HG03565 (cell line): Measurements from ENCODE around the gene TVP23C.
A peak's percentile ranks its signal among the peaks of the same experiment; 100 is the strongest.
"Not testable (repeated sequence)": the region's sequence is repeated elsewhere in the genome, so short reads cannot be mapped to it uniquely, and the experiment has no call there.

Experiments used
- ATAC-seq: cut with Tn5 transposase; IDR thresholded peaks from one replicate; pipeline ENCODE4 v1.9.1; 2021; ENCODE audit warnings: mild to moderate bottlenecking, moderate library complexity; ENCODE audit not compliant: unreplicated experiment

Gene TVP23C

DNA sequence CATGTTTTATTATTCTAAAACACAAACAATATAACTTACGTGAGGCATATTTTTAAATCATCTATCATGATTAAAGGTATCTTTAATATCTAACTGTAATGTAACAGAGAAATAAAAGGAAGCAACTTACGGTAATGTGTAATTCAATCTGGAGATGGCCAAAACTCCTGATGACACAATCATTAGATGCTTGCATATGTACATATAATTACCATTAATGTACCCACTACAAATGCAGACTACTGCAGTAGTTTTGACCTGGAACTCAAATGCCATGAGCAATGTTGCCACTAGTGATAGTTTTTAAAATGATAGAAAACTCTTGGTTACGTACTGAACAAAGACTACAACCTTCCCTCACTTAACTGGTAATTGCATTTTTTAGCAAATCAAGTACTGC, 30.2 kb downstream of the TVP23C start:
- ATAC-seq: not testable (repeated sequence)

DNA sequence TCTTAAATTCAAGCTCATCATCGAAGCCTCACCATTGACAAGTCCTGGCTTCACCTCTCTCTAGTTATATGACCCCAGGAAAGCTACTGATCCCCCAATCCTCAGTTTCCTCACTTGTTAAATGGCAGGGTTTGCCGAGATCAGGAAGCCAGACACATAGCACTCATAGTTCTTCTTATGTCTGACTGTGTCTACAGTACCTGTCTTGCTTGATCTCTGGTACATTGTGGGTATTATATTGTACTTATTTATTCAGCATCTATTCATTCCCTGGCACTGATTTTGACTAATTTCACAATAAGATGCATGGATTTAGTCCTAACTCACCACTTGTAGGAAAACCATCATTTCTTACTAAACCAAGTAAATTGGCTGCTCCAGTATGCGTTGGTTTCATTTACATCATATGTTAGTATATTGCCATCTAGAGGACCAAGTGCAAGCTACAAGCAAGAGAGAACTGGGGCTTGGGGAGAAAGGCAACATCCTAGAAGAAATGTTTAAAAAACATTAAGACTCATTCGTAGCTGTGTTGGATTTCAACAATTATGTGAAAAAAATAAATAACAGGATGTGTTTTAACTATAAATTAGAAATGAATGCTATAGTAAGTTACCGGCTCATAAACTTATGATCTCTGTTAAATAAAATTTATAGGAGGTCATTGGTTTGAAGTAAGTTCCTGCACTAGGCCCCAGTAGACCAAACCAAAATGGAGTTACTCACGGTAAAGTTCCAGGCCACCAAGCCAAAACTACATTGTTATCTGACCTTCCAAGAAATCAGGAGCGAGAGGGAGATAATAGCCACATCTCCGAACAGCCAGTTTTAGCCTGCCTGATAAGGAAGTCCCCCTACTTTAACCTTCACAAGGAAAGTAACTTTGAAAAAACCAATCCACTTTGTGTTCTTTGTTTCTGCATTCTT, 36.7 kb downstream of the TVP23C start:
- ATAC-seq: not testable (repeated sequence)

DNA sequence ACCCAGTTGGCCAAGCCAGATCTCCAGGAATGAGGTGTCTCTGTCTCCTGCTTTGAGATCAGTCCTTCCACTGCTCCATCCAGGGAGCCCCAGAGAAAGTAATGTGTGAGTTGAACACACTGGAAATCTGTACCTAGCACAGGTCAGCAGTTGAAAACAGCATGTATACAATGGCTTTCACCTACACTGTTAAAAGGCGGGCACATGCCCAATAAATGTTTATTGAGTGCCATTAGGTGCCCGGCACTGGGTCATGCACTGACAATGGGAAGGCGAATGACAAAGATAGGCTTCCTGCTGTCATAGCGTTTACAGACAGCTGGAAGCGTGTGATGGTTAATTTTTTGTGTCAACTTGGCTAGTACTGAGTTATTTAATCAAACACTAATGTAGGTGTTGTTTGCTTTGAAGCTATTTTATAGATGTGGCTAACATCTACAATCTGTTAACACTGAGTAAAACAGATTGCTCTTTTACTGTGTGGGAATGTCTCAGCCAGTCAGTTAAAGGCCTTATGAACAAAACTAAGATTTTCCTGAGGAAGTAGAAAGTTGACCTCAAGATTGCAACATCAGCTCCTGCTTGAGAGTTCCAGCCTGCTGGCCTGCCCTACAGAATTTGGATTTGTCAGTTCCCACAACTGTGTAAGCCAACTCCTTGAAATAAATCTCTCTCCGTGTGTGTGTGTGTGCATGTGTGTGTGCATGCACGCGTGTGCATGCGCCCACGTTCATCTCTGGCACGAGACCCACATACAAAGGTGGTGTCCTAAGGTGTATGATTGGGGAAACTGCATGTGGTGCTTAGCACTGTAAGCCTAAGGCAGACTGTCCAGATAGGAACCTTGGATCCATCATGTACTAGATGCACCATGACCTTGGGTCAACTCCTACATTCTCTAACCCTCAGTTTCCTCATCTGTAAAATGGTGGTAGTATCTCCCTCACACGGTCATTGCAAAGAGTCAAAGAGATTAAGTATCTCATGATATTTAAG, 38.0 kb downstream of the TVP23C start:
- not testable (repeated sequence) for ATAC-seq

DNA sequence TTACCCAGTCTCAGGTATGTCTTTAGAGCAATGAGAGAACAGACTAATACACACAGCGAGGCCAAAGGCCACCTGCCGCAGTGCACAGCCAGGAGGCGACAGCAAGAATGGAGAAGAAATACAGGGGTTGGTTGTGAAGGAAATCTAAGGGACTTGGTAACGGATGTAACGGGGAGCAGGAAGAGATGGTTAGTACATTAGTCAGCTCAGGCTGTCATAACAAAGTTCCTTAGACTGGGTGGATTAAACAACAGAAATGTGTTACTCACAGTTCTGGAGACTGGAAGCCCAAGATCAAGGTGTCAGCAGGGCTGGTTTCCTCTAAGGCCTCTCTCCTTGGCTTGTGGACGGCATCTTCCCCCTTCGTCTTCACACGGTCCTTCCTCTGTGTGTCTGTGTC, 47.1 kb downstream of the TVP23C start:
- ATAC-seq: no peak

DNA sequence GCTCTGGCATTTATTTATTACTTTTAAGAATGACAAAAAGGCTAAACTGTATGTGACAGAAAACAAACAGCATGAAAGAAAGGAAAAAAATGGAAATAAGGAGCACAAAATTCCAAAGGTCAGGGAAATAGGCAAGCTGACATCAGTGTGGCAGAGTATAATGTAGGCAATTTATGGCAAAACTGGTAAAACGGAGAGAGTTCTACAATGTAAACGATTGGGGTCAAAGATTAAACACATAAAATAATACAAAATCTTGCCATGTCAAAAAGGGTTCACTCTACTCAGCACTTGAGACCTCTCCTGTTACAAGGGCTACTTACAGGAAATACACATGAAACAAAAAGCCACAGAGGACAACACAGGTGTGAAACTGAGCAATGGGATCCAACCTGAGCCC, 48.8 kb downstream of the TVP23C start:
- no peak for ATAC-seq

DNA sequence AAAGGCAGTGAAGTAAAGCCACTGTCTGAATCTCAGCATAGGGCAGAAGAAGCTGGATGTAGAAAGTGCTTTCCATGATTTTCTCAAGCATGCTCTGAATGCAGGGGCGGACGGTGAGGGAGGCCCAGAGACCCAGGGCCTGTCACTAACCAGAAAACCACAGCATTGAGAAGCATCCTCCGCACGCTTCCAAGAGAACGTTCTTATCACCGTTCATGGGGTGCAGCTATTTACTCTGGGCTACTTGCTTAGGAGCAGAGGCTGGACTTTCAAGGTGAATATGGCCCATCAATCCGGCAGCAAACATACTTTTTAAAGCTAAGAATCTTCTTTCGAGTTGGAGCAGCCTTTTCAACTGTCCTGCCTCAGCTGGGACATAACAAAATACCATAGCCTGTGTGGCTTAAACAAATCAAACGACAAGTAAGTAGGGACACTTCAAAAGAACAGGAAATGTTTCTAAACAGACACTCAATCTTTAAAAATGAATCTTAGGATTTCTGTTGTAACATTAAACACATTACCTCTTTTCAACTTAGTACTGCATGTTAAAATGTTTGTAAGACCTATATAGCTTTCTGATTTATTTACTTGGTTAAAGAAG, 49.3 kb downstream of the TVP23C start:
- no peak for ATAC-seq

DNA sequence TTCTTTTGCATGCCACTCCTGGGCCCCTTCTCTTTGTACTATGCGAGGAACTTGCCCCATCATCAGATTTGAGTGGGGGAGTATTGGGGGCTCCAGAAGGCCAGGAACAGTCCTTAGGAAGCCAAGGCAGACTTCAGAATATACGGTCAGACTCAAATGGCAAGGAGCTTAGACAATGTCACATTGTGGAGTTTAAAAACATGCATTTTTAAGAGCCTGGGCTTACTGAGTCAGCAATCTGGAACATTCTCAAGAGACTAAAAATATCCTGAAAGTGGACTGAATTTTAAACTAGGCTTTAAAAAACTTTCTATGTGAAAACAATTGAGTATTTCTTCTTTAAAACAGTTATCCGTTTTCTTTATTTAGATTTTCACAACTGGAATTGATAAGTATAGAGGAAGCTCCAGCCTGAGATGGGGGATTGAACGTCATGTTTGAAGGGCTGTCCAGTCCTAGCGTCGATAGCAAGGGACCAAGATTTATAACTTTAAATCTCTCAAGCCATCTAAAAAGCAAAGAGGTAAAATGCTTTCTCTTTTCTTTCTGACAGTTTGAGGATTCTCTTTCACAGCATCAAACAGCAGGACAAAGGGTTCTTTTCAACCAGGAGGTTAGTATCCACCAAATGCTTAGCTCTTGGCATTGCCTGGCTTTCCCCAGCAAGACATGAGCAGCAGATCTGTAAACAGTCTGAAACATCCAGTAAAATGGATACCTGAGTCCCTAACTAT, 50.1 kb downstream of the TVP23C start:
- ATAC-seq: no peak

DNA sequence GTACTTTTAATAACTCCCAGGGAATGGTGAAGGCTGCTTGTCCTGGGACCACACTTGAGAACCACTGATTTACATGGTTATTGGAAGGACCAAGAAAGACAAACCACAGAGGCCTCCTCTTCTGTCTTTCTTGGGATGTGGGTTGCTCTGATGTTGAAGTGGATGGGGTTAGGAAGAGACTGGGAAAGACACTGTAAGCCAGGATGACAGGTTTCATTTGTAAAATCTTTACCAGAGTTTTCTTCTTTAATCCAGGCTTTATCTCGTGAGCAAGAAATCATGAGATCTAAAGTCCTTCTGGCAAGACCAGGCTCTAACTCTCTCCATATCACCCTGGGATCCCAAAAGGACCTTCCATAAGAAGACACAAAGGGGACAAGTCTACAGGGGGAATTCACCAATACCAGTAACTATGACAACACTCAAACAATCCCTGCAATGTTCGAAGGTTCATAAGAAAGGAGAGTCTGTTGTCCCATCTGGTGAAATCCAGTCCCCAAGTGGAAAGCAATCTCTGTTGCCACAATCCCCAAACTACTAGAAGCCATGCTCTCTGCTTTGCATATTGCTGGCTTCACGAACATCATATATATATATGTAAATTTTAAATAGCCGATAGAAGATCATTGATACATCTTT, 51.1 kb downstream of the TVP23C start:
- ATAC-seq: no peak

DNA sequence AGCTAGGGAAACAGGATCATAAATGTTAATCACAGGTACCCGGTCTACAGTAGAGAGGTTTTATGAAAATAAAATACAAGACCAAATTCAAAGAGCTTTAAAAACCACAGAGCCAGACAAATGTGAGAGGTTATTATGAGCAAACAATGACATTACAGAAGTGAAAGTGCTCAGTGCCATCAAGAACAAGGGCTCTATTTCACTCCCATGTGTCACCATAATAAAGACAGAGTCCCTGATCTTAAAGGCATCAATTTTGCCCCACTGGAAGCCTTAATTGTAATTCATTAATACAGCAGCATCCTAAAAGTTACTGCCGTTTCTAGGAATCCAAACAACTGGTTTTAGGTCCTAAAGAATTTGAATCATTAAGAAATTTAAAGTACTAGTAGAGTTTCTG, 52.1 kb downstream of the TVP23C start:
- no peak for ATAC-seq

DNA sequence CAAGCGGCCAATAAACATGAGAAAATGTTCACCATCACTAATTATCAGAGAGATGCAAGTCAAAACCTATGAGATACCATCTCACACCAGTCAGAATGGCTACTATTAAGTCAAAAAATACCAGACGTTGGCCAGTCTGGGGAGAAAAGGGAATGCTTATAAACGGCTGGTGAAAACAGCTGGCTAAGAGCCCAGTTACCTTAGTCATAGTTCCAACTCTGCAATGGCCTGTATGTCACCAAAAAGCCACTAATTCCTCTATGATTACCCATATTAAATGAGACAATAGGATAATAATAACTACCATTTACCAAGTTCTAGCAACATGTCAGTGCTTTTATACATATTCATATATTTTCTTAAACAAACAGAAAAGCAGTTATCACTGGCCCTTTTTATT, 52.9 kb downstream of the TVP23C start:
- no peak for ATAC-seq

DNA sequence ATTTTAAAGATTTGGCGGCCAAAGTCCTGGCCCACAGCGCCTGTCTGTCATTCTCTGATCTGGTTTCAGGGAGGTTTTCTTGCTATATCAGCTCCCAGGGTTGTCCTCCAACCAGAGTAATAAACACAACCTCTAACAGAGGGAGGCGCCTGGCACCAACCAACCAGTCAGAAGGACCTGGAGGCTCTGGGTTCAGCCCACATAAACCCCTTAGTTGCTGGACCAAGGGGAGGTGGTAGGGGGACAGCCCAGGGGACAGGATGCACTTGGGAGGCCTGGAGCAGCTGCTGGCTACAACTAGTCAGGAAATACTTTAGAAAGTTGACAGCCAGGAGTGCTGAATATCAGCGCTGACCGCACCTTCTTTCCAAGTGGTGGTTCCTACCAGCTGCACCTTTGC, 54.2 kb downstream of the TVP23C start:
- no peak for ATAC-seq

DNA sequence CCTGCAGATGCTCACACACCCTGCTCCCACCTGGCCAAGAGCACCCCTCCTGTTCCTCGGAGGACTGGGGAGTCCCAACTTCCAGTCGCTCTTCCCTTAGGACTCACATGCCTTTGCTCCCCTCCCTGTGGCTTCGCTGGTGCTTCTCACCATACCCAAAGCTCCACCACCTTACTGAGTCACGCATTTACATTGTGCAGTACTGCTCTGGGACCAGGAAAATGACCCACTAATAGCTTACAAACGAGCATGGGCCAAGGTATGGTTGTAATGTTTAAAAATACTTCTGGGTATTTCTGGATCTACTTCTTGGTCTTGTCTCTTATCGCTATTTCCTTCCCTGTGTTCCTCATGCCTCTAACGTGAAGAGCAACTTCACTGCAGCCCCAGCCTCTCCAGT, 54.8 kb downstream of the TVP23C start:
- no peak for ATAC-seq

DNA sequence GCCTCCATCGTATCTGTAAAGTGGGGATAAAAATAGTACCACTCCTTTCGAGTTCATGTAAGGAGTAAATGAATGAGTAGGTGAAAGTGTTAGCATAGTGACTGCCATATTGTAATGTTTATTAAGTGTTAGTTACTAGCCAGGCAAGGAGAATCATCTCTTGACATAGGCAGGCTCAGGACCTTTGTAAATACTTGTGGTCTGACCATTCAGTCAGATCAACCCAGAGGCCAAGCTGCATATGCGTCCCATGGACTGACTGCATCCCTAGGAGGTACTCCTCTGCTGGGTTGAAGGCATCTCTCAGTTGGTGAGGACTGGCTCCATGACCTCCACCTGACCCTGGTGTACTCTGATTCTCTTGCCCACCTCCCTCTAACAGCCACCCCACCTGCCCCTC, 55.4 kb downstream of the TVP23C start:
- ATAC-seq: no peak

DNA sequence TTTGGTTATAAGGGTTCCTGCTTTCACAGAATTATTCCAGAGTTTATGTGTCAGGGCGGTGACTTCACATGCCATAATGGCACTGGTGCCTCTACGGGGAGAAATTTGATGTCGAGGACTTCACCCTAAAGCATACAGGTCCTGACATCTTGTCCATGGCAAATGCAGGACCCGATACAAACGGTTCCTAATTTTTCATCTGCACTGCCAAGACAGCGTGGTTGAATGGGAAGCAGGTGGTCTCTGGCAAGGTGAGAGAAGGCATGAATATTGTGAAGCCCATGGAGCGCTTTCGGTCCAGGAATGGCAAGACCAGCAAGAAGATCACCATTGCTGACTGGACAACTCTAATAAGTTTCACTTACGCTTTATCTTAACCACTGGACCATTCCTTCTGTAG, 56.3 kb downstream of the TVP23C start:
- ATAC-seq: no peak

DNA sequence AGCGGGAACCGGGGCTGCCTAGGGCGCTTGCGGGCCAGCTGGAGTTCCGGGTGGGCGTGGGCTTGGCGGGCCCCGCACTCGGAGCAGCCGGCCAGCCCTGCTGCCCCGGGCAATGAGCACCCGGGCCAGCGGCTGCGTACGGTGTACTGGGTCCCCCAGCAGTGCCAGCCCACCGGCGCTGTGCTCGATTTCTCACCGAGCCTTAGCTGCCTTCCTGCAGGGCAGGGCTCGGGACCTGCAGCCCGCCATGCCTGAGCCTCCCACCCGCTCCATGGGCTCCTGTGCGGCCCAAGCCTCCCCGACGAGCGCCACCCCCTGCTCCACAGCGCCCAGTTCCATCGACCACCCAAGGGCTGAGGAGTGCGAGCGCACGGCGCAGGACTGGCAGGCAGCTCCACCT, 57.6 kb downstream of the TVP23C start:
- ATAC-seq: not testable (repeated sequence)

DNA sequence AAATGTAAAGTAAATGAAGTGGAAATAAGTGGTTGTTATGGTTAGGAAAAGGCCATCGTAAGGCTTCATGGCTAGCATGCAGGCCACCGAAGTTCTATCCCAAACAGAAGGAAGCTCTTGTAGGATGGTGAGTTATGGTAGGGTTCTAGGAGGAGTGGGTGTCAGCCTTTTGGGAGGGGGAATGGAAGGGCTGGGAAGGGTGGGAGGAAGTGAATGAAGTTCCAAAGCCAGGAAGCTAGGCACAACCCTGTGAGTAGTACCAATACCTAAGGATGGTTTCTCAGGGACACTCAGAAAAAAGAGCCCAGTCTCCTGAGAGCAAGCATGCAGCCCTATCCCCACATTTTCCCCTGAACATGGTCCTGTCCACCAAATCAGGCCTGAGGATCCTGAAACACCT, 59.6 kb downstream of the TVP23C start:
- no peak for ATAC-seq

DNA sequence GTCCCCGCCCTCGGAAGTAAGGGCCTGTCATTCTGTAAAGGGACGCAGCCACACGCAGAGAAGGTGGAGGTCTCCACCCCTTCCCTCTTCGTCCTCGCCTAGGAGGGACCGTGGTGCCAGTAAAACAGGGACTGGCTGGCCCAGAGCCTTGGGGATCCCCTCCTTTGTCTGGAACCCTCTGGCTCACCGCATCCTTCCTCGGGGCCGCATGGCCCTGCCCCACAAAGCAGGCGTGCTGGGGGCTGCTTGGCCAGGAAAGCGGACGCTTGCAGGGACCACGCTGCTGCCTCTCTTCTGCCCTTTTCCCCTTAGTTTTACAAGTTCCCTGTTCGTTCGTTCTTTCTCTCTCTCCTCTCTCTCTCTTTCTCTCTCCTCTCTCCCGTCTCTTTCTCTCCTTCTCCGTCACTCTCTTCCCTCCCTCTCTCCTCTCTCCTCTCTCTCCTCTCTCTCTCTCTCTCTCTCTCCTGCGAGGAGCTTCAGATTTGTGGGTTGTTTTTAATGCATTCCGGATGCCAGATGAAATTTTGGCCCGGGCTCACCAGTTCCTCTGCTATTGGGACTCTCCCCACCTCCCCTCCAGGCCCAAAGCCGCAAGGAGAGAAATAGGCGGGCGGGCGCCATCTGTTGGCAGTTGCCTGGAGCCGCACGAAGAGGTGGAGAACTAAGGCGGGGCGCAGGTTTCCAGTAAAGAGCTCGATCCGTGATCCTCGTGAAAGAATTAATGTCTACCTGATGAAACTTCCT, 60.7 kb downstream of the TVP23C start:
- peak; percentile 87 for ATAC-seq

DNA sequence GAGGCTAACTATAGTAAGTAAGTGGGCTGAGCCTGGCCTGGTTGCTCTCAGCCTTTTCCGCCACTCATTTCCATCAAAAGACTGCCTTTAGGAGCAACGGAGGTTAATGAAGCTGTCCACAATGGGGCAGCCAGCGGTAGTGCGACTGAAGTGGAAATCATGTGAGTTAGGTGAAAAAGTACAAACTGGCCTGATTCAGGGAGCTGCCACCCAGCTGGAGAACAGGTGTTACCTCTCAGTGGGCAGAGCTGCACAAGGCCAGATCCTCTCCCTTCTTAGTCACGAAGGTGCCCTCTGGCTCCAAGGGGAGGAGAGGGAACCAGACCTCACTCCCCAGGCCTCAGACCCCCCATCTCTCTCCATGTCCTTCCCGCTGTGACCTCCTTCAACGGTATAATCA, 61.5 kb downstream of the TVP23C start:
- no peak for ATAC-seq

DNA sequence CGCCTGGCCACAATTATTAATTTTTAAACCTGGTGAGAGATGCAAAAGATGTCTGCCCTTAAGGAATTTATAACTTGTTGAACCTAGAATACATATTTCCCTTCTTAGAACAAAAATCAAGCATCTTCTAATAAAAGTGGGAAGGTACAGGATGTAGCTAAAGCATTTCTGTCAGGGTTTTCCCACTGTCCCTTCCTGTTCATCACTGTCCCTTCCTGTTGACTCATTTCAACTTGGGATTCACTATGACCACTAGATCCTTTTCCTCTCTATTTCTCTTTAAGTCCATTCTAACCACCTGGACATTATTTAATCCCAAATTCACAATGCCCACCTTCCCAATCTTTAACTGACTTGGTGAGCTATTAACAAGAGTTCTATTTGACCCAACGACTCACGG, 62.0 kb downstream of the TVP23C start:
- no peak for ATAC-seq
